ENCODE measurements around the gene GNG12.

GNG12 gene

DNA sequence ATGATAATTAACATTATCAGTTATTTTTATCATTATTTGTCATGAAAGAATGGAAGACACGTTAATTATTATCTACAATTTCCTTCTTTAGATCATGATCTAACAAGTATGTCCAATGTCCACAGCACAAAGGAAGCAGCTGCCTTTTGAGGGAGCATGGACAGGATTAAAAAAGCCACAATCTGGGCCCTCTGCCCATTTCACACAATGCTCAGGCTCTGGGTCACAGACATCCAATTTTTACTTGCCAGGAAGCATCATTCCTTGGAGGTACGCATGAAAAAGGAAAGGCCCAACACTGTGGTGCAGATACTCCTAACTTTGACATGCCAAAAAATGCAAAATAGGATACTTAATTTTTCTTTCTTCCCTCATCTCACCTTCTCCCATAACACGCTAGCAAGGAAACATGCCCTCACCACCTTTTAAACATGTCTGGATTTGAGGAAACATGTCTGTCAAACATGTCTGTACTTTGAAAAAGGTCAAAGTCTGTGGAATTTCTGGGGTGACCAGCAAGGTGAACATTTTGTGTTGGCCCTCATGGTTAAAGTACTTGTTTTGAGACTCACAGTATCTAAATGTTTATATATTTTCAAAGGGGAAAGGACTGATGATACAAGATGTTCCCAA, 108.2 kb downstream of the GNG12 start:
- DNase-seq (ENCODE audit: extremely low read depth, low read depth) = peak; percentile 64
- TF ChIP-seq CTCF (IDR thresholded peaks at IDR 0.05; ENCODE audit: low read depth, low read length) = no peak

- TF ChIP-seq CTCF (IDR thresholded peaks at IDR 0.05; ENCODE audit: low read depth, low read length) = no peak
- DNase-seq (ENCODE audit: extremely low read depth, low read depth) = no peak
These were observed 109.6 kb downstream of the GNG12 start for GRCh38 chr1:67723620-67724019.

- TF ChIP-seq CTCF (IDR thresholded peaks at IDR 0.05; ENCODE audit: low read depth, low read length) = no peak
- no peak for DNase-seq (ENCODE audit: extremely low read depth, low read depth)
These were observed 110.1 kb downstream of the GNG12 start for GRCh38 chr1:67723126-67723525.

DNA sequence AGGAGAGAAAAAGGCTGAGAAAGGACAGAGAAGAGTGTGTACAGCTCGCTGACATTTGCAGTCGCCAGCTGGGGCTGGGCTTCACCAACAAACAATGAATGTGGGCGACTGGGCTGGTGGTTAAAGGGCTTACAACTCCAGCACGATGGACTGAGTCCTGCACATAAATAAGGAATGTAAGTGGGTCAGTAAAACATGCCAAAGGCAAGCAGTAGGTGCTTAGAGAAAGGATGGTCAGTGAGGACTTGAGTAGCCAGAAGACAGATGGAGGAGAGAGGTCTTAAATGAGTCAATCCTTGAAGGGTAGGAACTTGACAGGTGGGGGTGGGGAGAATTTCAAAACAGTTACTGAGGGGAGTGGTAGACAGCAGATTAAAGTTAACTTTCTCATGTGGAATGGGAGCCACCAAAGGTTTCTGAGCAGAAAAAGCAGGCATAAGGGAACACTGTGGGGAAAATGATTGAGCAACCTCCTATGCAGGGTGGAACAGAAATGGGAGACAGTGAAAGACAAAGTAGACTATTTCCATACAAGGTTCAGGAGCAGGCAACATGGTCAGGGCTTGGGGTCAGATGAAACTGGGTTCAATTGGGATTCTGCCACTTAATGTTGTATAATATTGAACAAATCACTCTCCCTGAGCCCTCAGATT, 110.8 kb downstream of the GNG12 start:
- DNase-seq (ENCODE audit: extremely low read depth, low read depth) = no peak
- TF ChIP-seq CTCF (IDR thresholded peaks at IDR 0.05; ENCODE audit: low read depth, low read length) = no peak

- no peak for DNase-seq (ENCODE audit: extremely low read depth, low read depth)
- no peak for TF ChIP-seq CTCF (IDR thresholded peaks at IDR 0.05; ENCODE audit: low read depth, low read length)
These were observed 111.5 kb downstream of the GNG12 start for GRCh38 chr1:67721650-67722291.

DNA sequence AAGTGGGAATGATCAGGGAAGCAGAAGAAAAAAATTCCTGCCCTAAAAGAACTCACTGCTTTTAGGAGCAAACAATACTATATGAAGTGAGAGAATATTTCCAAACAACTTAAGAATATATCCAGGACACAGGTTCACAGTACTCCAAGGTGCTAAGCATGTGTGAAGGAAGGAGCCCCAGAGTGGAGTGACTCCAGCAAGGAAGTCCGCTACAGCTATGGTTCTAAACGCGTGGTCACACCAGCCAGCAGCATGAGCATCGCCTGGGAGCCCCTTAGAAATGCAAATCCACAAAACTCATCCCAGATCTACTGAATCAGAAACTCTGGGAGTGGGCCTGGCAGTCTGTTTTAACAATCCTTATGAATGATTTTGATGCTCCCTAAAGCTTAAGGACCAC, 112.2 kb downstream of the GNG12 start:
- DNase-seq (ENCODE audit: extremely low read depth, low read depth) = no peak
- no peak for TF ChIP-seq CTCF (IDR thresholded peaks at IDR 0.05; ENCODE audit: low read depth, low read length)
